ENCODE results near the gene C1QL1.

C1QL1 gene

GRCh38 chr17:44928136-44928535 is 40.0 kb downstream of the C1QL1 start:
- DNase-seq = no peak

DNA sequence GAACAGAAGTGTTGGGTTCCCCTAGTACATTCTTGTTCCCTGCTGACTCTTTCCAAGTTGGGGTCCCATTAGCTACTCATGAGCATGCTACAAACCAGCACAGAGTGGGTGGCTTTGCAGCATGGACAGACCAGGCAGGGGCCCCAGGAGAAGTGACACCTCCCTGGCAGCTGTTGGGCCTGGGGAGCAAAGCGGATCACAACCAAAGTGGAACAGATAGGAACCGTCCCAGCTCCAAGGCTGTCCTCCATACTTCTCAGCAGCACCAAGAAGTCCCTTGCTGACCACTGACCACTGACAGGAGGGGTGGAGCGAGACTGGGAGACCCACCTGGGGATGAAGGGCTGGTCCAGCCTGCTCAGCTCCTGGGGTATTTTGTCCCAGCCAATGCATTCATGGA is 40.4 kb downstream of the C1QL1 start:
- DNase-seq = no peak

GRCh38 chr17:44926821-44927525 is 41.1 kb downstream of the C1QL1 start:
- no peak for DNase-seq

- no peak for DNase-seq
Observed at GRCh38 chr17:44925731-44926697, 42.1 kb downstream of the C1QL1 start.

DNA sequence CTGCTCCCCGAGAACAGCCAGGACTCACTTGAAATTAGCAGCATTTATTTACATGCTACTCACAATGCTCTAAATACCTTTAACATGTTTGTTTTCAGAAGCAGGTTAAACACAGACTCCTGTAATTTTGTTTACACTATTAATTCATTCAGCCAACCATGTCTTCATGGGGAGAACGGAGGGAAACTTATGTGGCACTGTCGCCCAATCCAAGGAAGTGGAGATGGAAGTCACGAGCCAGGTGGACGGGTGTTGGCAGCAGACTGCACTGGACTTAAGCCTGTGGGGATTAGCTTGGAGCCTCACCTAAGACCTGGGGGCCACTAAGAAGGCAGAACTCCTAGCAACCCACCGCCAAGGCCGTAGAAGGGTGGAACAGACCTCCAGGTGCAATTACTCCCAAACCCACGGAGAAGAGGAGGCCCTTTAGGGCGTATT is 44.0 kb downstream of the C1QL1 start:
- DNase-seq = no peak

GRCh38 chr17:44922746-44923470 is 45.2 kb downstream of the C1QL1 start:
- DNase-seq = no peak

- no peak for DNase-seq
Observed at GRCh38 chr17:44922136-44922535, 46.0 kb downstream of the C1QL1 start.

GRCh38 chr17:44921122-44921882 is 46.8 kb downstream of the C1QL1 start:
- no peak for DNase-seq

- DNase-seq = no peak
Observed at GRCh38 chr17:44920565-44920940, 47.5 kb downstream of the C1QL1 start.

DNA sequence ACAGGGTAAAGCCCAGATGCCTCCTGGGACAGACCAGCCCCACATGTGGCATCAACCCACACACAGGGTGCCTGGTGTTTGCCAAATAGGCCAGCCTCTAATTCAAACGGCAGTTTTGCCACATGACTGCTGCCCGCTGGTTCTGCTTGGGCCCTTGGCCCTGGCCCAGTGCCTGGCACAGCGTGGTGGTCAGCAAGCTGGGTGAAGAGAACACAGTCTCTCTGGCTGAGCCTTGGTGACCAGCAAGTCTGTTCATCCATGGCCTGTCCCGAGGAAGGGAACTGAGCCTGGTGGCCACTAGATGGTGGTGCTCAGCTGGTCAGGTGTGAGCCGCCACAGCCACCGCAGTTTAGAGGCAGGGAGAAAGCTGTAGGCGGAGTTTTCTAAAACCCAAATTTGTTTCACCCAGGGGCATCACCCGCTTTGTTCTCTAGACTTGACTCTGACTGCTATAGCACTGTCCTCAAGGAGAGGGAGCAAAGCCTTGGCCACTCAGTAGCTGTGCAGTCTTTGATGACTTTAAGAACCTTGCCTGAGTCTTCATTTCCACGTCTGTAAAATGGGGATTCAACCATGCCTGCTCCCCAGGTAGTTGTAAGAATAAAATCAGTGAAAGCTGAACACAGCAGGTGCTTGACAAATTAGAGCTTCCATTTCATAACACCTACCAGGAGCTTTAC is 48.1 kb downstream of the C1QL1 start:
- DNase-seq = peak; percentile 67

DNA sequence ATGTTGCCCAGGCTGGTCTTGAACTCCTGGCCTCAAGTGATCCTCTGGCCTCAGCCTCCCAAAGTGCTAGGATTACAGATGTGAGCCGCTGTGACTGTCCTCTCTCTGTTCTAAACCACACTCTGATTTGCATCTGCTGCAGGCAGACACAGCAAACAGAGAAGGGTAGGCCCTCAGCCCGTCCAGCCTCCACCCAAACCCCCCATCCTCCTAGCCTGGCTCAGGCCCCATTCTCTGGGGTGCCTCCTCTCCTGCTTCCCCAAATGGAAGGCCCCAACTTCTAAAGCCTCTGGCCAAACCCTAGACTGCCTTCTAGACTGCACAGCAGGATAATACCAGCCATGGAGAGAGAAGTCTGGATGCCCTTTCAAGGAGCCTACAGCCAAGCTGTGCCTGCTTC is 48.7 kb downstream of the C1QL1 start:
- no peak for DNase-seq

DNA sequence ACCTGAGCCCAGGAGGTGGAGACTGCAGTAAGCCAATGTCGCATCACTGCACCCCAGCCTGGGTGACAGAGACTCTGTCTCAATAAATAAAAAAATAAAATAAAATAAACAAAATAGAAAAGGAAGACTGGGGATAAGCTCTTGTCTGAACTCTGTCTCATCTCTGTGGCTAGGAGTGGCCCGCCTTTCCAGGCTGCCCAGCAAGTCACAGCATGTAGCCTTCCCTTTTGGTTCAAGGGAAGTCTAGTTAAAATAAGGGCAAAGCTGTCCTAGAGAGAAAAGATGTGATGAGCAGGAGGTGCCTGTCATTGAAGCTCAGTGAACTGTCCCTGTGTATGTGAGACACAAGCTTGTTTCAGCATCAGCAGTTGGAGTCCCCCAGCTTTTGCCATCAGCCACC is 50.1 kb downstream of the C1QL1 start:
- no peak for DNase-seq

- DNase-seq = no peak
Observed at GRCh38 chr17:44917456-44917855, 50.6 kb downstream of the C1QL1 start.

GRCh38 chr17:44916781-44917241 is 51.3 kb downstream of the C1QL1 start:
- DNase-seq = no peak

DNA sequence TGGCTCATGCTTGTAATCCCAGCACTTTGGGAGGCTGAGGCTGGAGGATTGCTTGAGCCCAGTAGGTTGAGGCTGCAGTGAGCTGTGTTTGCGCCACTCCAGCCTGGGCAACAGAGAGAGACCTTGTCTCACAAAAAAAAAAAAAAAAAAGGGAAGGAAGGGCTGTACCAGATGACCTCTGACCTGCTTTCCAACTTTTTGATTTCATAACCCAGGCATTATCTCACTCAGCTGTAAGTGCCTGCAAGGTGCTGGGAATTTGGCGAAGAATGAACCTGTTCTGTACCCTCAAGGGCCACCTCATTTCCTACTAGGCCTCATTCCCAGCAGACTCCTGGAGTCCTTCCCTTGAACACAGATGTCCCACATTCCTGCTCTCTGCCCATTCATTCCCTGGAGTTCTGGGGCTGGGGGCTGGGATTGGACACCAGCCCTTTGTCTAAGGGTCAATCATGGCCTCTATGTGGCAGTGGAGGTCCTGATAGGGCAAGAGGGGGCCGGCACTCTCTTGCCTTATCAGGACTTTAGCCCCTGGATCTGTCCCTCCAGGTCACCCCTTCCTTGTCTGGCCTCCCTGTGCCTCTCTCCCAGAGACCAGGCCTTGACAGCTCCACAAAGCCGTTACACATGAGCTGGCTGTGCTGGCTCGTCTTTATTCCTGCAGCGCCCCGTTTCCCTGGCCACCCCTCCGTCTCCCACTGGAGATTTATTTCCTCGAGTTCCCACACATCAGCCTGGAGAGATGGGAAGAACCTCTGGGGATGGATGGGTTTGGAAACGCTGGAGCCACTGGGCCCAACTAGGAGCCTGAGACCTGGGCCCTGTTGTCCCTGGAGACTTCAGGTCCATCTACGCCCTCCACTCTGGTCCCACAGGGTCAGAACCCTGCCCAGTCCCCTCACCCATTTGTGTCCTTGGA is 52.0 kb downstream of the C1QL1 start:
- no peak for DNase-seq

GRCh38 chr17:44915321-44915726 is 52.8 kb downstream of the C1QL1 start, which contains the start of gene GFAP:
Gene GFAP, minus strand, starts transcription at chr17:44915500. Its CDS starts 14 bp downstream, at chr17:44915486.
- no peak for DNase-seq

GRCh38 chr17:44914698-44915271 is 53.3 kb downstream of the C1QL1 start:
- no peak for DNase-seq

DNA sequence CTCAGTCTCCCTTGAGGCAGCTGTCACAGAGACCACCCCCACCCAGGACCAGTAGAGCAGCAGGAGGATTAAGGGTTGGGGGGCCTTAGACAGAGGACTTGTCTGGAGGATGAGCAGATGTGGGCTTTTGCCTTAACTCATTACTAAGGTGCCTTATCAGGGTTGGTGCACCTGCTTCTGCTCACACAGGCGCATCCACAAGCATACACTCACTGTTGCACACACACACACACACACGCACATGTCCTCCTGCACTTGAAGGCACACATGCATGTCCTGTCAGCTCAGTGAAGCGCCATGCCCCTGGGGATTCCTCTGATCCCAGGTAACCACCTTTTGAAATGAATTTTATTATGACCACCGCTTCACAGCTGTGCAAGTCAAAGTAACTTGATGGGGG is 54.0 kb downstream of the C1QL1 start:
- no peak for DNase-seq

- DNase-seq = no peak
Observed at GRCh38 chr17:44913676-44914075, 54.4 kb downstream of the C1QL1 start.

Data from activated CD4-positive, alpha-beta T cell treated with anti-CD3 and anti-CD28 coated beads, Interleukin-2, Interleukin-6, amounts not matched to agents 100 ng/mL and 50 ng/mL, durations not matched to agents 16 hours and 8 hours (primary cell).